HEK293T (cell line): ENCODE measurements around the gene FARP2.

Source experiments
- CTCF ChIA-PET: fragments of 350-600 bp; formaldehyde crosslinking; extraction: SDS; loops from one replicate; lab custom pipeline; 2021; ENCODE audit warnings: antibody characterized with exemption, inconsistent platforms; lab: Yijun Ruan, JAX
- POLR2A ChIA-PET: fragments of 350-600 bp; formaldehyde crosslinking; extraction: SDS; loops from one replicate; lab custom pipeline; 2020; ENCODE audit warnings: antibody characterized with exemption, inconsistent platforms; lab: Yijun Ruan, JAX
- DNase-seq: peaks from one replicate; pipeline ENCODE4 v3.0.0; 2012; ENCODE audit warnings: mixed read lengths; ENCODE audit errors: extremely low spot score
- ARNT ChIP-seq: fragments of 450-650 bp; IDR thresholded peaks from 2 replicates; pipeline ENCODE4 v1.6.1; 2017; ENCODE audit warnings: mild to moderate bottlenecking
- BHLHE40 ChIP-seq: fragments of 450-650 bp; IDR thresholded peaks from 2 replicates; pipeline ENCODE4 v1.6.1; 2016; ENCODE audit warnings: mild to moderate bottlenecking, moderate library complexity, borderline replicate concordance
- CTBP1 ChIP-seq: fragments of 450-650 bp; IDR thresholded peaks from 2 replicates; pipeline ENCODE4 v1.6.1; 2016; ENCODE audit warnings: borderline replicate concordance
- ELF4 ChIP-seq: fragments of 450-650 bp; IDR thresholded peaks from 2 replicates; pipeline ENCODE4 v1.6.1; 2017; ENCODE audit warnings: antibody characterized with exemption
- FOXA1 ChIP-seq: fragments of 450-650 bp; IDR thresholded peaks from 2 replicates; pipeline ENCODE4 v1.6.1; 2016; ENCODE audit warnings: mild to moderate bottlenecking
- FOXK2 ChIP-seq: fragments of 450-650 bp; IDR thresholded peaks from 2 replicates; pipeline ENCODE4 v1.6.1; 2016; ENCODE audit warnings: mild to moderate bottlenecking
- FOXM1 ChIP-seq: fragments of 450-650 bp; IDR thresholded peaks from 2 replicates; pipeline ENCODE4 v1.6.1; 2017; ENCODE audit warnings: mild to moderate bottlenecking, borderline replicate concordance
- HDGF ChIP-seq: fragments of 450-650 bp; IDR thresholded peaks from 2 replicates; pipeline ENCODE4 v1.6.1; 2017; ENCODE audit warnings: antibody characterized with exemption, borderline replicate concordance
- L3MBTL2 ChIP-seq: fragments of 450-650 bp; conservative IDR thresholded peaks from 2 replicates; pipeline ENCODE4 v1.6.1; 2016; ENCODE audit warnings: mild to moderate bottlenecking
- LEF1 ChIP-seq: fragments of 450-650 bp; IDR thresholded peaks from 2 replicates; pipeline ENCODE4 v1.6.1; 2017; ENCODE audit warnings: mild to moderate bottlenecking, borderline replicate concordance
- NFRKB ChIP-seq: fragments of 450-650 bp; IDR thresholded peaks from 2 replicates; pipeline ENCODE4 v1.6.1; 2016; ENCODE audit warnings: mild to moderate bottlenecking, moderate library complexity
- PKNOX1 ChIP-seq: fragments of 450-650 bp; IDR thresholded peaks from 2 replicates; pipeline ENCODE4 v1.6.1; 2016
- SP1 ChIP-seq: fragments of 450-650 bp; IDR thresholded peaks from 2 replicates; pipeline ENCODE4 v1.6.1; 2017
- SUZ12 ChIP-seq: fragments of 450-650 bp; IDR thresholded peaks from 2 replicates; pipeline ENCODE4 v1.6.1; 2016; ENCODE audit warnings: mild to moderate bottlenecking
- TARDBP ChIP-seq: fragments of 450-650 bp; IDR thresholded peaks from 2 replicates; pipeline ENCODE4 v1.6.1; 2016
- ZNF384 ChIP-seq: fragments of 450-650 bp; IDR thresholded peaks from 2 replicates; pipeline ENCODE4 v1.6.1; 2016

The FARP2 gene

DNA sequence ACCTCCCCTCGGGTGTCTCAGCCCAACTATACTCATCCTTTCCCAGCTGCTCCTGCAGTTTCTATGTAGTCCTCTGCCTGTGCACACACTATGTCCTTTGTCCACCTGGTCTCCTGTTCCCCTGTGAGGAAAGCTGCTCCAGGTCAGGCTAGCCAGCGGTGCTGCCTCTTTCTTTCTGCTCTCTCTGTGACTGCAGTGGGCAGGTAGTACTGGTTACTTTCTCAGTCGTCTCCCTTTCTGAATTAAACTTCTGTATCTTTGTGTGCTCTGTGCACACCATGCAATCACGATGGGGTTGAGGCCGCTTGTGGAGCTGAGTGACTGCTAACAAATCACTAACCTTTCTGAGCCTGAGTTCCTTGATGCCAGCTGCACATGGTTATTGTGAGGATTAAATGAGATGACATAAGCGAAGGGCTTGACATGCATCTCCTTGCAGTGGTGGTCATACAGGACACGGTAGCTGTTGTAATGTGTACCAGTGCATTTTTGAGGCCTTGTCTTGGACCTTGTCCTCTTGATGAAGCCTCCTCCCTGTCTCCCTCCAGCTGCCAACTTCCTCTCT, 3.5 kb downstream of the FARP2 start:
- DNase-seq: no peak
- ChIA-PET CTCF (no interaction called here), POLR2A (interaction anchor here (1.3 kb wide), 1 partner anchor 43 kb away, joined by 3 read pairs; the partner anchor contains the start of gene SEPTIN2)
- TF ChIP-seq LEF1: no peak
- no peak for TF ChIP-seq SP1
- TF ChIP-seq ARNT: no peak
- TF ChIP-seq HDGF: no peak
- no peak for TF ChIP-seq BHLHE40
- no peak for TF ChIP-seq PKNOX1
- TF ChIP-seq ELF4: no peak
- no peak for TF ChIP-seq CTBP1
- TF ChIP-seq FOXK2: no peak
- TF ChIP-seq TARDBP: no peak
- no peak for TF ChIP-seq L3MBTL2
- no peak for TF ChIP-seq FOXA1
- TF ChIP-seq FOXM1: no peak
- no peak for TF ChIP-seq SUZ12
- no peak for TF ChIP-seq NFRKB
- TF ChIP-seq ZNF384: no peak

DNA sequence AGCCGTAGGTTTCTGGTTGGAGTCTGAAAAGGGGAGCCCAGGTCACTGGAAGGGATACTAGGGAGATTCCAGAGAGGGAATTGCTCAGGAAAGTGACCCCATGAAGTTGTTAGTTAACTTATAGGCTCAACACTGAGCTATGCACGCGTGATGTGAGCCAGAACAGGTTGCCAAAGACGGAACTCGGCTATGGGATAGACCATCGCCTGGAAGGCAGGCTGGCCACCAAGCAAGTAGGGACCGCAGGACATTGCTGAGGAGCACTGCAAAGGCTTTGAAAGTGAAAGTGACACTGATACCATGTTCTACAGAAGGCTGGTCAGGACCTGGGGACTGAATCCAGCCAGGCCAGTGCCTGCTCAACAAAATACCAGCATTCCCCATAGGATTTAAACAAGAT, 7.3 kb downstream of the FARP2 start:
- ChIA-PET POLR2A (no interaction called here), CTCF (no interaction called here)
- no peak for DNase-seq
- no peak for TF ChIP-seq HDGF
- TF ChIP-seq SP1: no peak
- TF ChIP-seq PKNOX1: no peak
- TF ChIP-seq CTBP1: no peak
- TF ChIP-seq FOXK2: no peak
- TF ChIP-seq ELF4: no peak
- TF ChIP-seq TARDBP: no peak
- no peak for TF ChIP-seq FOXA1
- no peak for TF ChIP-seq LEF1
- no peak for TF ChIP-seq FOXM1
- TF ChIP-seq L3MBTL2: no peak
- TF ChIP-seq ARNT: no peak
- TF ChIP-seq SUZ12: no peak
- TF ChIP-seq NFRKB: no peak
- no peak for TF ChIP-seq BHLHE40

GRCh38 chr2:241364781-241365180, 8.7 kb downstream of the FARP2 start:
- ChIA-PET POLR2A (no interaction called here), CTCF (no interaction called here)
- TF ChIP-seq TARDBP: no peak
- no peak for TF ChIP-seq FOXM1
- TF ChIP-seq SP1: no peak
- TF ChIP-seq CTBP1: no peak
- TF ChIP-seq ARNT: no peak
- DNase-seq: no peak

DNA sequence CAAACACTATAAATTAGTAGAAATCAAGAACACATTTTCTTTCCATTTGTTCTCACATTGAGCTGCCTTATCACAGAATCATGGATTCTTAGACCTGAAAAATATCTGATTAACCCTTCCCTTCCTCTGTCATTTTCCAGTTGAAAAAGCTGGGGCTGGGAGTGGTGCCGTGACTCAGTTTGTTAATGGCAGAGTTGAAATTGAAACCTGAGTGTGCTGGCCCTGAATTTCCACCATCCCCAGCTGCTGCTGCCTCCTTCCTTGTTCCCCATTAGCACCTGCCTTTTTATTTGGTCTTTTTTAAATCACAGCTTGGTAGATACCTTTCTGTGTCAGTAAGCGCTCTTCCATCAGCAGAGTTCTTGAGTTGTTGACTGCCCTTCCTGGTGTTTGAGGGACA, 10.6 kb downstream of the FARP2 start:
- no peak for TF ChIP-seq ARNT
- TF ChIP-seq FOXM1: no peak
- TF ChIP-seq L3MBTL2: no peak
- TF ChIP-seq HDGF: no peak
- no peak for TF ChIP-seq CTBP1
- no peak for TF ChIP-seq NFRKB
- TF ChIP-seq FOXK2: no peak
- TF ChIP-seq TARDBP: no peak
- CTCF ChIA-PET: no interaction called here
- no peak for DNase-seq
- POLR2A ChIA-PET: no interaction called here

DNA sequence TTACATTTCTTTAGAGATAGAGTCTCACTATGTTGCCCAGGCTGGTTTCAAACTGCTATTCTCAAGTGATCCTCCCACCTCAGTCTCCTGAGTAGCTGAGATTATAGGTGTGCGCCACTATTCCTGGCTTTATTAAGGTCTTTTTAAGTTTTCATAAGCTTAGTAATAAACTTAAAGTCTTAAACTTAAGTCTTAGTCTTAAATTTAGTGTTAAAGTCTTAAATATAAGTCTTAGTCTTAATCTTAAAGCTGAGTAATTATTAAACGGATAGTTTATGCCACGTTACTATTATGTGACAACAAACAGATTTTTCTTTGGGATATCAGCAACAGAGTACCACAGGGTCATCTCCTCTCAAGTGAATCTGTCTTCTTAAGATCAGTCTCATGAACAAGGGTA, 12.6 kb downstream of the FARP2 start:
- DNase-seq: no peak
- ChIA-PET CTCF (no interaction called here), POLR2A (no interaction called here)
- TF ChIP-seq FOXA1 (no peak), FOXK2 (no peak), FOXM1 (no peak), SUZ12 (no peak), PKNOX1 (no peak)

DNA sequence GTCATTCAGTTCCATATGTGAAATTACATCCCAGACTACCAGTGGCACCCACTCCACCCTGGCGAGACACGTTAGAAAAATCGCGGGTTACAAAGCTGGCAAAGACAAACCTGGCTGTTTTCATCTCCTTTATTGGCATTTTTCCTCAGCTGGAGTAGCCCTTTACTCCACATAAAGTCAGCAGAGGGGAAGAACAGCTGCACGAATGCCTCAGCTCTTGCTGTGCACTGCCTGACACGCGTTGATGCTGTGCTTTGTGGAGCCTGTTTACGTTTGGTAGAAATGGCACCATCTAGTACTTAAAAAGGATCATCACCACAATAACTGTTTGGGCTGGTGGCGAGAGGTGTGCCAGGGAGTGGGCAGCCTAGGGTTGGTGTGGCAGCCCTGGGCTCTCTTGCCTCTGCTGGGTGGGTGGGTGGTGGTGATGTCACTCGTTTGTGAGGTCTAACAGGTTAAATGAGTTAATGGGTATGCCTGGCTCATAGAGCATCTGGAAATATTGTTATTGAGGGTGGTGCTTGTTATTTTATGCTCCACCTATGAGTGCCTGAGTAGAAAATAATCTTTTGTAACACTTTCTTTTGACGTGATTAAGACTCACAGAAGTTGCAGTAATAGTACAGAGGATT, 16.4 kb downstream of the FARP2 start:
- POLR2A ChIA-PET: no interaction called here
- TF ChIP-seq FOXM1: no peak
- TF ChIP-seq PKNOX1: no peak
- no peak for TF ChIP-seq FOXA1
- TF ChIP-seq FOXK2: no peak
- TF ChIP-seq LEF1: no peak
- no peak for TF ChIP-seq BHLHE40
- no peak for TF ChIP-seq ZNF384
- no peak for TF ChIP-seq TARDBP
- CTCF ChIA-PET: no interaction called here

More for the DNA sequence above, 16.4 kb downstream of the FARP2 start:
- no peak for DNase-seq
